Thoracic aorta (tissue), 2 donors: ENCODE data around the gene SCRN3. TPM values are rescaled to one million over a fixed set of nuclear protein-coding genes. Genes with fewer than 3 reads are reported as not detected.

Experiments used
- ATAC-seq: fragments of 150-250 bp; one replicate; pipeline ENCODE4 v1.8.0; 2017; ENCODE audit warnings: low read depth; ENCODE audit not compliant: insufficient number of reproducible peaks, low FRiP score
- DNase-seq: peaks from one replicate; pipeline ENCODE4 v3.0.0-alpha.2; 2020; ENCODE audit warnings: low spot score
- H3K27ac ChIP-seq, 2 donors: fragments of 200-600 bp; sonication (generic); 1 replicate in 1 of 2; 2 replicates in 1 of 2; pipeline ENCODE4 v1.5.1; 2016; ENCODE audit warnings: mild to moderate bottlenecking in 2 of 2, moderate library complexity in 2 of 2
- H3K27me3 ChIP-seq: fragments of 200-600 bp; sonication (generic); replicated peaks from 2 replicates; pipeline ENCODE4 v1.6.0; 2016; ENCODE audit warnings: mild to moderate bottlenecking; ENCODE audit not compliant: insufficient read depth
- H3K36me3 ChIP-seq: fragments of 200-600 bp; sonication (generic); one replicate; pipeline ENCODE4 v1.5.1; 2016
- H3K4me1 ChIP-seq, 2 donors: fragments of 200-600 bp; sonication (generic); 1 replicate in 1 of 2; 2 replicates in 1 of 2; pipeline versions ENCODE4 v1.5.1 to v1.6.0; 2016; ENCODE audit warnings: low read depth in 2 of 2, mild to moderate bottlenecking in 1 of 2; ENCODE audit not compliant: control insufficient read depth in 1 of 2
- H3K4me3 ChIP-seq: fragments of 200-600 bp; sonication (generic); 2 replicates; pipeline ENCODE4 v1.5.1; 2016; ENCODE audit warnings: mild to moderate bottlenecking
- H3K9me3 ChIP-seq: fragments of 200-600 bp; sonication (generic); 2 replicates; pipeline ENCODE4 v1.5.1; 2016
- total RNA-seq, 2 donors: library from RNA; depleted of rRNA; stranded (reverse); fragments of >200 nt; gene quantifications; one replicate each; pipeline versions ENCODE4 v1.1.0 to v1.2.3, GENCODE V29; 2016
- TF ChIP-seq, protein P1 (sequence below): fragments of 200-600 bp; sonication (generic); IDR thresholded peaks from one replicate; pipeline ENCODE4 v1.5.1; 2019; ENCODE audit warnings: antibody characterized with exemption

The SCRN3 gene
- total RNA-seq, 2 donors from 2014 or later: 10.6 to 25.0 TPM

DNA sequence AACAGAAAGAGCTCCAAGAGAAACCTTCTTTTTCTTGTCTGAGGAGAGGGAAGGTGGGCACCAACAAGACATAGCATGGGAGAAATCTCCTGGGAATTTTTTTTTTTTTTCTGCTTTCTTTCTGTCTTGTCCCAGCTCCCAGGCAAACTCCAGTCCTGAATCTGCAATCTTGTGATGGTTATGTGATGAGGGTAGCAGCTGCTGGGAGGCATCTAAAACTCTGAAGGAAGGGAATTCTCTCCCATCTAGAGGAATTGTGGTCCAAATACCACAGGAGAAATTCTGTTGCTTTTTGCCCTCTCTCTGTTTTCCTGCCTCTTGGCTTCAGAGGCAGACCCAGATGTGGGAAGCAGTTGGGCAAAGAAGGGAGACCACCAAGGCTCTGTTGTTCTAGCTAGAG, 16.7 kb downstream of the SCRN3 start:
- no peak for DNase-seq
- Histone ChIP-seq H3K27me3 (no peaks in the 10 kb centered on the region), H3K27ac (no peak overlapping the region), H3K36me3 (no peaks in the 10 kb centered on the region), H3K4me3 (no peak overlapping the region), H3K4me1 (no peaks in the 10 kb centered on the region), H3K9me3 (no peaks in the 10 kb centered on the region)
- TF ChIP-seq, protein P1, sequence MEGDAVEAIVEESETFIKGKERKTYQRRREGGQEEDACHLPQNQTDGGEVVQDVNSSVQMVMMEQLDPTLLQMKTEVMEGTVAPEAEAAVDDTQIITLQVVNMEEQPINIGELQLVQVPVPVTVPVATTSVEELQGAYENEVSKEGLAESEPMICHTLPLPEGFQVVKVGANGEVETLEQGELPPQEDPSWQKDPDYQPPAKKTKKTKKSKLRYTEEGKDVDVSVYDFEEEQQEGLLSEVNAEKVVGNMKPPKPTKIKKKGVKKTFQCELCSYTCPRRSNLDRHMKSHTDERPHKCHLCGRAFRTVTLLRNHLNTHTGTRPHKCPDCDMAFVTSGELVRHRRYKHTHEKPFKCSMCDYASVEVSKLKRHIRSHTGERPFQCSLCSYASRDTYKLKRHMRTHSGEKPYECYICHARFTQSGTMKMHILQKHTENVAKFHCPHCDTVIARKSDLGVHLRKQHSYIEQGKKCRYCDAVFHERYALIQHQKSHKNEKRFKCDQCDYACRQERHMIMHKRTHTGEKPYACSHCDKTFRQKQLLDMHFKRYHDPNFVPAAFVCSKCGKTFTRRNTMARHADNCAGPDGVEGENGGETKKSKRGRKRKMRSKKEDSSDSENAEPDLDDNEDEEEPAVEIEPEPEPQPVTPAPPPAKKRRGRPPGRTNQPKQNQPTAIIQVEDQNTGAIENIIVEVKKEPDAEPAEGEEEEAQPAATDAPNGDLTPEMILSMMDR: no peak
- no peak for ATAC-seq

DNA sequence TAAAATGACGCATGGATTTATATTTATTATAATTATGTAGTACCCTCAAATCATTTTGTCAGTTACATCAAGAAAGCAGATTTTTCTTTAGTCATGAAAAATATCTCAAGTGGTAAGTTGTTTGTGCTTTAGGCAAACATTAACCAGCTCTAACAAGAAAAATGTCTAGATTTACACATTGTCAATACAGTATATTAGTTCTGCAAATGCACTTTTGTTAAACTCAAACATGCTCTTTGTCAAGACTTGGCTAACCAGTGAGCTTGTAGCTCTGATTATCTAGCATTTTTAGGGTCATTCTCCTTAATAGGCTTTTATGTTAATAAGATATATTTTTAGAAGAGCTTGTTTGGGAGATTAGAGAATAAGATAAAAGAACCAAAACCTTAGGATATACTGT, 32.7 kb downstream of the SCRN3 start:
- Histone ChIP-seq H3K9me3 (no peaks in the 10 kb centered on the region), H3K4me1 (no peaks in the 10 kb centered on the region), H3K36me3 (no peaks in the 10 kb centered on the region), H3K27me3 (no peaks in the 10 kb centered on the region), H3K27ac (no peak overlapping the region), H3K4me3 (no peak overlapping the region)
- ATAC-seq: no peak
- TF ChIP-seq, protein P1: no peak
- no peak for DNase-seq

DNA sequence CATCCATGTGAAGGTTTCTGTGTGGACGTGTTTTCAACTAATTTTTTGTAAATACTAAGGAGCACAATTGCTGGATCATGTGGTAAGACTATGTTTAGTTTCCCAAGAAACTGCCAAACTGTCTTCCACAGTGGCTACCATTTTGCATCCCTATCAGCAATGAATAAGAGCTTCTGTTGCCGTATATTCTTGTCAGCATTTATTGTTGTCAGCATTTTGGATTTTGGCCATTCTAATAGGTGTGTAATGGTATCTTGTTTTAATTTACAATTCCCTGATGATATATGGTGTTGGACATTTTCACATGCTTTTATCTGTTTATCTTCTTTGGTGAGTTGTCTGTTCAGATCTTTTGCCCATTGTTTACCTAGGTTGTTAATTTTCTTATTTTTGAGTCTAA, 34.5 kb downstream of the SCRN3 start:
- no peaks in the 10 kb centered on the region for H3K36me3 ChIP-seq
- no peak overlapping the region for H3K27ac ChIP-seq
- no peaks in the 10 kb centered on the region for H3K9me3 ChIP-seq
- no peaks in the 10 kb centered on the region for H3K27me3 ChIP-seq
- ATAC-seq (no peak), DNase-seq (no peak)
- H3K4me1 ChIP-seq: no peaks in the 10 kb centered on the region
- no peak overlapping the region for H3K4me3 ChIP-seq
- TF ChIP-seq, protein P1: no peak

DNA sequence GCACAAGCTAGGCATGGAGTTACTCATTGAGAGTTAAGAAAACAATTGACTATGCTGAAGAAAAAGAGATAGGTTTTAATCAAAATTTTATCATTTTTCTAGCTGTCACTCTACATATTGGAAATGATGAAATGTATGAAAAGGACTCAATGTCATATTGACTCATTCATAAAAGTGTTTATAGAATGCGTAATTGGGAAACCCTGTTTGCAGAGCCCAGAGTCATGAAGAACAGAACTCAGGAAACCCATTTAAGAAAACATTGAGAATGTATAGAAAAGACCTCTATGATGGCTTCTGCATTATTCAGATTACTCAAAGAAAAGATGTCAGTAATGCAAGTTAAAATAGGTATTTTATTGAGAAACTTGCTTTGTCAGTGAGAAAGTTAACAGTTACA, 36.4 kb downstream of the SCRN3 start:
- TF ChIP-seq, protein P1: no peak
- H3K36me3 ChIP-seq: no peaks in the 10 kb centered on the region
- no peaks in the 10 kb centered on the region for H3K9me3 ChIP-seq
- no peaks in the 10 kb centered on the region for H3K27me3 ChIP-seq
- H3K27ac ChIP-seq: no peak overlapping the region
- H3K4me1 ChIP-seq: peaks cover 3 to 8% of the 10 kb centered on the region in 2 donors
- DNase-seq (no peak), ATAC-seq (no peak)
- no peak overlapping the region for H3K4me3 ChIP-seq

DNA sequence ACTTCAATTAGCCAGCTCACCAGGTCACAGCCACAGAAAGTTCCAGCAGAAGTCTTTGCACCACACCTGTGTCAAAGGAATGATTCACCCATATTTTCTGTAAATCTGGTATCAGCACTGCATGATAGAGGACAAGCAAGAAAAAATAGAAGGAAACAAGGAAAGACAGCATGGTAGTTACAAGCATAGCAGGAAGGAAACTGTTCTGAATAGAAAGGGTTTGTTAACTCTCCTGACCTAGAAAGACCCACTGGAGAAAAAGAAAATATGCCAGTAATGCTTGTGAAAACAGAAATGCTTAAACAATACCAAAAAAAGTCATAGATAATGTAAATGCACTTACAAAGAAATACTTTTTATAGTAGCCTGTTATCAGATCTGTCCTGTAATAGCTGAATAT, 40.8 kb downstream of the SCRN3 start:
- ATAC-seq (no peak), DNase-seq (no peak)
- no peak overlapping the region for H3K27ac ChIP-seq
- no peaks in the 10 kb centered on the region for H3K27me3 ChIP-seq
- H3K9me3 ChIP-seq: no peaks in the 10 kb centered on the region
- H3K36me3 ChIP-seq: no peaks in the 10 kb centered on the region
- TF ChIP-seq, protein P1: no peak
- H3K4me3 ChIP-seq: no peak overlapping the region
- H3K4me1 ChIP-seq: peaks cover 13 to 30% of the 10 kb centered on the region in 2 donors
